HEK293 (cell line): ENCODE results near the gene DRD4.

ENCODE experiments used
- ZNF274 ChIP-seq, 2 experiments: fragments of 200-500 bp in 1 of 2; fragments of 450-650 bp in 1 of 2; sonication (Bioruptor generic) in 1 of 2; formaldehyde crosslinking in 1 of 2; IDR thresholded peaks; 2 replicates each; pipeline versions ENCODE4 v1.5.1 to v1.6.1; 2014 to 2016; ENCODE audit warnings: borderline replicate concordance in 1 of 2, inconsistent platforms in 1 of 2, low read length in 1 of 2, missing biosample characterization in 1 of 2, missing genetic modification characterization in 1 of 2
- TF ChIP-seq, protein P1 (sequence below): fragments of 450-650 bp; formaldehyde crosslinking; IDR thresholded peaks from 2 replicates; pipeline ENCODE4 v1.5.1; 2016; ENCODE audit warnings: missing biosample characterization, missing genetic modification characterization
- TF ChIP-seq, protein P2 (sequence below): fragments of 450-650 bp; formaldehyde crosslinking; IDR thresholded peaks from 2 replicates; pipeline ENCODE4 v1.5.1; 2016; ENCODE audit warnings: missing biosample characterization, missing genetic modification characterization
- TF ChIP-seq, protein P3 (sequence below): fragments of 450-650 bp; formaldehyde crosslinking; IDR thresholded peaks from 2 replicates; pipeline ENCODE4 v1.5.1; 2017; ENCODE audit warnings: missing biosample characterization, missing genetic modification characterization

DNA sequence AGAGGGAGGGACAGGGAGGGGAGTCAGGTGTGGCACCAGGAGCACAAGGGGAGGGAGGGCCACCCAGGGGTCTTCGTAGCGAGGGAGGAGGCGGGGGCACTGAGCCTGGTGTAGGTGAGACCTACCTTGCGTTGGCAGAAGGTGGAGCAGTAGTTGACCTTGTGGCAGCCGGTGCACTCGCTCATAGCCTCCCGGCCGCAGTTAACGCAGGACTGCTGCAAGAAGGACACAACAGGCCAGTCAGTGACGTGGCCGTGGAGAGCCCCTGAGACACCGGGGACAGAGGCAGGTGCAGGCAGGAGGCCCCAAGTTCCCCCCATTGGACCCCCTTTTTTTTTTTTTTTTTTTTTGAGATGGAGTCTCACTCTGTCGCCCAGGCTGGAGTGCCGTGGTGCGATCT is 16.8 kb downstream of the DRD4 start:
- TF ChIP-seq ZNF274 (IDR thresholded peaks at IDR 0.05; ENCODE audit: low read length) (no peak), ZNF274 (tag by site-specific recombination; IDR thresholded peaks at IDR 0.05; ENCODE audit: borderline replicate concordance) (no peak)
- TF ChIP-seq, protein P1, sequence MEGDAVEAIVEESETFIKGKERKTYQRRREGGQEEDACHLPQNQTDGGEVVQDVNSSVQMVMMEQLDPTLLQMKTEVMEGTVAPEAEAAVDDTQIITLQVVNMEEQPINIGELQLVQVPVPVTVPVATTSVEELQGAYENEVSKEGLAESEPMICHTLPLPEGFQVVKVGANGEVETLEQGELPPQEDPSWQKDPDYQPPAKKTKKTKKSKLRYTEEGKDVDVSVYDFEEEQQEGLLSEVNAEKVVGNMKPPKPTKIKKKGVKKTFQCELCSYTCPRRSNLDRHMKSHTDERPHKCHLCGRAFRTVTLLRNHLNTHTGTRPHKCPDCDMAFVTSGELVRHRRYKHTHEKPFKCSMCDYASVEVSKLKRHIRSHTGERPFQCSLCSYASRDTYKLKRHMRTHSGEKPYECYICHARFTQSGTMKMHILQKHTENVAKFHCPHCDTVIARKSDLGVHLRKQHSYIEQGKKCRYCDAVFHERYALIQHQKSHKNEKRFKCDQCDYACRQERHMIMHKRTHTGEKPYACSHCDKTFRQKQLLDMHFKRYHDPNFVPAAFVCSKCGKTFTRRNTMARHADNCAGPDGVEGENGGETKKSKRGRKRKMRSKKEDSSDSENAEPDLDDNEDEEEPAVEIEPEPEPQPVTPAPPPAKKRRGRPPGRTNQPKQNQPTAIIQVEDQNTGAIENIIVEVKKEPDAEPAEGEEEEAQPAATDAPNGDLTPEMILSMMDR (tag by site-specific recombination): no peak
- TF ChIP-seq, protein P2, sequence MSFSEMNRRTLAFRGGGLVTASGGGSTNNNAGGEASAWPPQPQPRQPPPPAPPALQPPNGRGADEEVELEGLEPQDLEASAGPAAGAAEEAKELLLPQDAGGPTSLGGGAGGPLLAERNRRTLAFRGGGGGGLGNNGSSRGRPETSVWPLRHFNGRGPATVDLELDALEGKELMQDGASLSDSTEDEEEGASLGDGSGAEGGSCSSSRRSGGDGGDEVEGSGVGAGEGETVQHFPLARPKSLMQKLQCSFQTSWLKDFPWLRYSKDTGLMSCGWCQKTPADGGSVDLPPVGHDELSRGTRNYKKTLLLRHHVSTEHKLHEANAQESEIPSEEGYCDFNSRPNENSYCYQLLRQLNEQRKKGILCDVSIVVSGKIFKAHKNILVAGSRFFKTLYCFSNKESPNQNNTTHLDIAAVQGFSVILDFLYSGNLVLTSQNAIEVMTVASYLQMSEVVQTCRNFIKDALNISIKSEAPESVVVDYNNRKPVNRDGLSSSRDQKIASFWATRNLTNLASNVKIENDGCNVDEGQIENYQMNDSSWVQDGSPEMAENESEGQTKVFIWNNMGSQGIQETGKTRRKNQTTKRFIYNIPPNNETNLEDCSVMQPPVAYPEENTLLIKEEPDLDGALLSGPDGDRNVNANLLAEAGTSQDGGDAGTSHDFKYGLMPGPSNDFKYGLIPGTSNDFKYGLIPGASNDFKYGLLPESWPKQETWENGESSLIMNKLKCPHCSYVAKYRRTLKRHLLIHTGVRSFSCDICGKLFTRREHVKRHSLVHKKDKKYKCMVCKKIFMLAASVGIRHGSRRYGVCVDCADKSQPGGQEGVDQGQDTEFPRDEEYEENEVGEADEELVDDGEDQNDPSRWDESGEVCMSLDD: no peak
- TF ChIP-seq, protein P3, sequence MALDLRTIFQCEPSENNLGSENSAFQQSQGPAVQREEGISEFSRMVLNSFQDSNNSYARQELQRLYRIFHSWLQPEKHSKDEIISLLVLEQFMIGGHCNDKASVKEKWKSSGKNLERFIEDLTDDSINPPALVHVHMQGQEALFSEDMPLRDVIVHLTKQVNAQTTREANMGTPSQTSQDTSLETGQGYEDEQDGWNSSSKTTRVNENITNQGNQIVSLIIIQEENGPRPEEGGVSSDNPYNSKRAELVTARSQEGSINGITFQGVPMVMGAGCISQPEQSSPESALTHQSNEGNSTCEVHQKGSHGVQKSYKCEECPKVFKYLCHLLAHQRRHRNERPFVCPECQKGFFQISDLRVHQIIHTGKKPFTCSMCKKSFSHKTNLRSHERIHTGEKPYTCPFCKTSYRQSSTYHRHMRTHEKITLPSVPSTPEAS: no peak
